SK-N-SH (cell line): ENCODE measurements around the gene CUBN. TPM values are rescaled to one million over a fixed set of nuclear protein-coding genes. Genes with fewer than 3 reads are reported as not detected.

Experiments
- CTCF ChIA-PET: fragments of 300-600, 350-600 bp; formaldehyde crosslinking; extraction: SDS; loops from one replicate; lab custom pipeline; 2021; lab: Yijun Ruan, JAX
- POLR2A ChIA-PET: fragments of 350-600 bp; sonication (Branson Sonifier 250); formaldehyde crosslinking; extraction: SDS; loops from one replicate; lab custom pipeline; 2020; ENCODE audit warnings: antibody characterized with exemption, inconsistent platforms; lab: Yijun Ruan, JAX
- DNase-seq: peaks from one replicate; pipeline ENCODE4 v3.0.0; 2012
- H2AFZ ChIP-seq: fragments of 200-600 bp; sonication (generic); 2 replicates; pipeline ENCODE4 v1.8.1; 2016; ENCODE audit warnings: antibody characterized with exemption, mild to moderate bottlenecking, low read depth
- H3F3A ChIP-seq: fragments of 200-600 bp; sonication (generic); replicated peaks from 2 replicates; pipeline ENCODE3; 2016; ENCODE audit warnings: antibody characterized with exemption, mild to moderate bottlenecking; ENCODE audit not compliant: insufficient read depth
- H3K27ac ChIP-seq, 2 experiments: fragments of 200-500 bp in 1 of 2; fragments of 200-600 bp in 1 of 2; sonication (Bioruptor generic) in 1 of 2; sonication (generic), shearing (Covaris generic) in 1 of 2; 2 replicates each; pipeline versions ENCODE4 v1.5.1 to v1.6.1; 2014 to 2016; ENCODE audit warnings: low read depth in 2 of 2, inconsistent platforms in 1 of 2, low read length in 1 of 2, mild to moderate bottlenecking in 1 of 2, mixed read lengths in 1 of 2
- H3K27me3 ChIP-seq: fragments of 200-600 bp; sonication (generic), shearing (Covaris generic); 2 replicates; pipeline ENCODE4 v1.6.1; 2016; ENCODE audit warnings: mixed run types; ENCODE audit not compliant: insufficient read depth
- H3K36me3 ChIP-seq, 2 experiments: fragments of 200-500 bp in 1 of 2; fragments of 200-600 bp in 1 of 2; sonication (Bioruptor generic) in 1 of 2; sonication (generic) in 1 of 2; replicated peaks in 1 of 2; 2 replicates each; pipeline versions ENCODE3 to v1.5.1; 2014 to 2016; ENCODE audit warnings: low read length in 1 of 2, mild to moderate bottlenecking in 1 of 2; ENCODE audit not compliant: insufficient read depth in 2 of 2, control insufficient read depth in 1 of 2
- H3K4me1 ChIP-seq, 2 experiments: fragments of 200-500 bp in 1 of 2; fragments of 200-600 bp in 1 of 2; sonication (Bioruptor generic) in 1 of 2; sonication (generic), shearing (Covaris generic) in 1 of 2; 2 replicates each; pipeline versions ENCODE4 v1.5.1 to v1.6.1; 2014 to 2016; ENCODE audit warnings: low read depth in 1 of 2, low read length in 1 of 2, mixed run types in 1 of 2; ENCODE audit not compliant: insufficient read depth in 2 of 2, control insufficient read depth in 1 of 2
- H3K4me2 ChIP-seq: fragments of 200-600 bp; sonication (generic), shearing (Covaris generic); 2 replicates; pipeline ENCODE4 v1.6.1; 2017; ENCODE audit warnings: mixed run types
- H3K4me3 ChIP-seq, 2 experiments: fragments of 200-500 bp in 1 of 2; fragments of 200-600 bp in 1 of 2; sonication (Bioruptor generic) in 1 of 2; sonication (generic), shearing (Covaris generic) in 1 of 2; 2 replicates each; pipeline versions ENCODE4 v1.5.1 to v1.8.1; 2014 to 2016; ENCODE audit warnings: low read depth in 2 of 2, inconsistent platforms in 1 of 2, low read length in 1 of 2, mild to moderate bottlenecking in 1 of 2, mixed read lengths in 1 of 2, moderate library complexity in 1 of 2
- H3K79me2 ChIP-seq: fragments of 200-600 bp; sonication (generic); 2 replicates; pipeline ENCODE4 v1.8.1; 2017; ENCODE audit warnings: mild to moderate bottlenecking; ENCODE audit not compliant: insufficient read depth
- H3K9ac ChIP-seq: fragments of 200-600 bp; sonication (generic); 2 replicates; pipeline ENCODE4 v1.6.1; 2017; ENCODE audit warnings: mixed run types
- H3K9me2 ChIP-seq: fragments of 200-600 bp; sonication (generic); 2 replicates; pipeline ENCODE4 v1.6.1; 2017; ENCODE audit warnings: mixed run types
- H3K9me3 ChIP-seq: fragments of 200-600 bp; sonication (generic); 2 replicates; pipeline ENCODE4 v1.6.1; 2017; ENCODE audit warnings: mixed run types, mild to moderate bottlenecking, moderate library complexity
- H4K20me1 ChIP-seq: fragments of 200-600 bp; sonication (generic); 2 replicates; pipeline ENCODE4 v1.6.1; 2017; ENCODE audit warnings: mild to moderate bottlenecking, mixed run types; ENCODE audit not compliant: insufficient read depth
- EP300 ChIP-seq, 2 experiments: IDR thresholded peaks; 2 replicates each; pipeline versions ENCODE4 v1.4.0 to v1.6.1; 2012; ENCODE audit warnings: borderline replicate concordance in 1 of 2, low read depth in 1 of 2, low read length in 1 of 2
- EZH2phosphoT487 ChIP-seq: fragments of 200-600 bp; sonication (generic); IDR thresholded peaks from 2 replicates; pipeline ENCODE4 v1.6.1; 2017; ENCODE audit warnings: low read depth, mixed run types, mild to moderate bottlenecking, antibody characterized with exemption, moderate library complexity, borderline replicate concordance
- FOXJ3 ChIP-seq: sonication (generic); formaldehyde crosslinking; IDR thresholded peaks from 2 replicates; pipeline ENCODE4 v1.5.1; 2020; ENCODE audit warnings: mild to moderate bottlenecking, missing genetic modification reagents
- GATA2 ChIP-seq: sonication (generic); formaldehyde crosslinking; IDR thresholded peaks from 2 replicates; pipeline ENCODE4 v1.5.0; 2020; ENCODE audit warnings: mild to moderate bottlenecking, missing genetic modification reagents
- JUND ChIP-seq: IDR thresholded peaks from 2 replicates; pipeline ENCODE4 v1.4.0; 2012
- MXI1 ChIP-seq: IDR thresholded peaks from 2 replicates; pipeline ENCODE4 v1.6.1; 2012; ENCODE audit warnings: mild to moderate bottlenecking, low read depth, low read length, improper control_type of control experiment
- NFIC ChIP-seq: IDR thresholded peaks from 2 replicates; pipeline ENCODE4 v1.4.0; 2012; ENCODE audit warnings: borderline replicate concordance
- NRF1 ChIP-seq: IDR thresholded peaks from 2 replicates; pipeline ENCODE4 v1.6.1; 2012; ENCODE audit warnings: low read depth, mild to moderate bottlenecking, low read length
- PBX3 ChIP-seq: IDR thresholded peaks from 2 replicates; pipeline ENCODE4; 2012
- REST ChIP-seq: IDR thresholded peaks from 2 replicates; pipeline ENCODE4 v1.6.1; 2012; ENCODE audit warnings: mild to moderate bottlenecking, low read depth, low read length, moderate library complexity
- TCF12 ChIP-seq: IDR thresholded peaks from 2 replicates; pipeline ENCODE4 v1.4.0; 2012
- TEAD4 ChIP-seq: IDR thresholded peaks from 2 replicates; pipeline ENCODE4 v1.4.0; 2012; ENCODE audit warnings: mild to moderate bottlenecking, borderline replicate concordance; ENCODE audit not compliant: insufficient read depth
- USF1 ChIP-seq: IDR thresholded peaks from 2 replicates; pipeline ENCODE4 v1.4.0; 2012; ENCODE audit warnings: low read depth, borderline replicate concordance
- USF2 ChIP-seq: fragments of 150-350 bp; IDR thresholded peaks from 2 replicates; pipeline ENCODE4 v1.6.1; 2017; ENCODE audit warnings: antibody characterized with exemption, low read length, low read depth, borderline replicate concordance
- YY1 ChIP-seq: IDR thresholded peaks from 2 replicates; pipeline ENCODE4 v1.4.0; 2012; ENCODE audit warnings: low read depth, mild to moderate bottlenecking
- WGBS: methylation state at CpG from one replicate; pipeline ENCODE4 v1.1.6; 2017; ENCODE audit warnings: low lambda C conversion rate; 5-methylcytosine and 5-hydroxymethylcytosine counted together
- polyA plus RNA-seq, 3 experiments: library from polyadenylated mRNA; depleted of rRNA; stranded (reverse); fragments of >200 nt; gene quantifications; 2 replicates each; pipeline ENCODE4 v1.2.3, GENCODE V29; 2012

The CUBN gene
- polyA plus RNA-seq, 1 of the 3 experiments (the other 2 are of a cell fraction), result 2.4 TPM

GRCh38 chr10:17068953-17069352 is 60.7 kb downstream of the CUBN start (continued):
- TF ChIP-seq MXI1 (no peak), USF1 (no peak)
- TF ChIP-seq, all 33 proteins: peak for 0

- Histone ChIP-seq H3K79me2 (peaks cover 8% of the 10 kb centered on the region; the same call in 1 of the 2 replicates), H3K27ac (peak overlapping the region; percentile 64 to 98), H3K4me3 (no peak overlapping the region), H2AFZ (peak overlapping the region; percentile 66), H3K4me1 (peaks cover 7 to 57% of the 10 kb centered on the region in 2 experiments), H3K36me3 (no peaks in the 10 kb centered on the region), H3K9ac (peak overlapping the region; percentile 53; the same call in 1 of the 2 replicates), H4K20me1 (no peaks in the 10 kb centered on the region), H3K4me2 (peak overlapping the region; percentile 50), H3K27me3 (no peaks in the 10 kb centered on the region), H3K9me3 (no peaks in the 10 kb centered on the region), H3F3A (peaks cover 48% of the 10 kb centered on the region), H3K9me2 (no peaks in the 10 kb centered on the region)
- DNase-seq, result no peak
- ChIA-PET CTCF (no interaction called here), POLR2A (no interaction called here)
- 51% methylated on average over 9 of the region's 9 CpGs for WGBS
- TF ChIP-seq EZH2phosphoT487 (no peak), JUND (peak; percentile 19; the same call in 1 of the 2 replicates), PBX3 (peak; percentile 53; the same call in 1 of the 2 replicates), FOXJ3 (CRISPR knock-in tag) (no peak), YY1 (no peak), TEAD4 (peak; percentile 33; the same call in 1 of the 2 replicates), USF2 (no peak), NRF1 (no peak), MXI1 (no peak), EP300 (IDR thresholded peaks at IDR 0.05; ENCODE audit: borderline replicate concordance in 1 of 2, low read depth in 1 of 2, low read length in 1 of 2) (peak in 1 of 2 experiments; percentile 64; a peak in 1 of 4 replicates), TCF12 (peak; percentile 61), NFIC (peak; percentile 16; the same call in 1 of the 2 replicates), GATA2 (CRISPR knock-in tag) (no peak), REST (no peak)
Measured at GRCh38 chr10:17067376-17068264, 62.0 kb downstream of the CUBN start.
